ENCODE results near the gene JARID2.

JARID2 gene

DNA sequence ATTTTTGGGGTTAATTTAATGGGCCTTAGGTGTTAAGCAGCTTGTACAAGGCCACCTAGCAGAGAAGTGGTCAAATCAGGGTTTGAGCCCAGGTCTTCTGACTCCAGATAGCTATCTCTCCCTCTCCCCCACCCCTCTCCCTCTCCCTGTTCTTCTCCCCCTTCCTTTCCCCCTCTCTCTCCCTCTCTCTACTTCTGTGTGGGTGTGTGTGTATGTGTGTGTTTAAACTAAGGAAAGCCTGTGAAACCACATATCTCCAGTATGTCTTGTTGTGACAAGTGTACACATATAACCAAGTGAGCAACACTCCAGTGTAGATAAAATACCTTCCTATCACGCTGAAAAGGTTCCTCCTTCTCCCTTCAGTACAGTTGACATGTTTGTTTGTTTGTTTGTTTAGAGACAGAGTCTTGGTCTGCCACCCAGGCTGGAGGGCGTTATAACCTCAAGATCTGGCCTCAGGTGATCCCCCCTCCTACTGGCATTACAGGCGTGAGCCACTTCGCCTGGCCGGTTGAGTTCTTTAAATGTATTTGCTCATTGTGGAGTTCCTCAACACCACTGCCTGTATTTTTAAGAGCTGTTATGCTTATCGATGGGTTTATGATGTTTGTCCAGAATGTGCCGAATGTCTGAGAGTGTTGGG is 140.4 kb downstream of the JARID2 start:
- H3K9me3 ChIP-seq (ENCODE audit: control insufficient read depth, insufficient read depth, low read length) = no peaks in the 10 kb centered on the region
- peaks cover 67% of the 10 kb centered on the region for H3K4me1 ChIP-seq (ENCODE audit: insufficient read depth, low read length)
- no peak overlapping the region for H3K9ac ChIP-seq (ENCODE audit: low read depth, low read length)
- peaks cover 4% of the 10 kb centered on the region; the same call in 1 of the 2 replicates for H3K36me3 ChIP-seq (ENCODE audit: insufficient read depth, low read length)

DNA sequence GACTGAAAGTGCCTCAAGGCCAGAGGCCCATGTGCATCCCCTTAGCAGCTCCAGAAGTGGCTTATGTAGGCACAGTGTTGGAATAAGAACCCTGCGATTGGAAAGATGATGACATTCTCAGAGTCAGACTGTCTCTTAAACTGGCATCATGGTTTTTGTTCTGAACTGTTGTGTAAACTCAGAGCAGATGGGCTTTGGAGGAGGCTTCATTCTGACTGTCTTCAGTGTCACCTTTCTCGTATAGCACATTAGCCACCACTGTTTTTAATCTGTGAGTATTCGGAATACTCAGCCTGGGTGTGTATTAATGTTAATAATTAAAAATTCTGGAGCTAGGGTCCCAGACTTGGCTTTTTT is 140.9 kb downstream of the JARID2 start:
- no peaks in the 10 kb centered on the region for H3K9me3 ChIP-seq (ENCODE audit: control insufficient read depth, insufficient read depth, low read length)
- H3K4me1 ChIP-seq (ENCODE audit: insufficient read depth, low read length) = peaks cover 65% of the 10 kb centered on the region
- no peak overlapping the region for H3K9ac ChIP-seq (ENCODE audit: low read depth, low read length)
- peaks cover 4% of the 10 kb centered on the region; the same call in 1 of the 2 replicates for H3K36me3 ChIP-seq (ENCODE audit: insufficient read depth, low read length)

DNA sequence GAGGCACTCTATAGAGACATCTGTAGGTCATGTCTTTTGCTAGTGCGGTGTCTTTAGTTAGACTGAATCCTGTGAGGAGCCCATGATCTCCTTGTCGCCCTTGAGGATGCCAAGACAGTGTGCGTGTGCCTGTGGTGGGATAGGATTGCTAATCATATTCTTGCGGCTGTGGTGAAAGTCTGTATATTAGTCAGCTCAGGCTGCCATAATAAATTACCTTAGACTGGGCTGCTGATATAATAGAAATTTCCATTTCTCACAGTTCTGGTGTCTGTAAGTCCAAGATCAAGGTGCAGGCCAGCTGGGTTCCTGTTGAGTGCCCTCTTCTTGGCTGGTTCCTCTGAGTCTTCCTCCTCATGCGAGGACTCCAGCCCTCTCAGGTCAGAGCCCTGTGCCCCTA is 141.2 kb downstream of the JARID2 start:
- Histone ChIP-seq H3K36me3 (ENCODE audit: insufficient read depth, low read length) (peaks cover 4% of the 10 kb centered on the region; the same call in 1 of the 2 replicates), H3K4me1 (ENCODE audit: insufficient read depth, low read length) (peaks cover 66% of the 10 kb centered on the region), H3K9ac (ENCODE audit: low read depth, low read length) (no peak overlapping the region), H3K9me3 (ENCODE audit: control insufficient read depth, insufficient read depth, low read length) (no peaks in the 10 kb centered on the region)

DNA sequence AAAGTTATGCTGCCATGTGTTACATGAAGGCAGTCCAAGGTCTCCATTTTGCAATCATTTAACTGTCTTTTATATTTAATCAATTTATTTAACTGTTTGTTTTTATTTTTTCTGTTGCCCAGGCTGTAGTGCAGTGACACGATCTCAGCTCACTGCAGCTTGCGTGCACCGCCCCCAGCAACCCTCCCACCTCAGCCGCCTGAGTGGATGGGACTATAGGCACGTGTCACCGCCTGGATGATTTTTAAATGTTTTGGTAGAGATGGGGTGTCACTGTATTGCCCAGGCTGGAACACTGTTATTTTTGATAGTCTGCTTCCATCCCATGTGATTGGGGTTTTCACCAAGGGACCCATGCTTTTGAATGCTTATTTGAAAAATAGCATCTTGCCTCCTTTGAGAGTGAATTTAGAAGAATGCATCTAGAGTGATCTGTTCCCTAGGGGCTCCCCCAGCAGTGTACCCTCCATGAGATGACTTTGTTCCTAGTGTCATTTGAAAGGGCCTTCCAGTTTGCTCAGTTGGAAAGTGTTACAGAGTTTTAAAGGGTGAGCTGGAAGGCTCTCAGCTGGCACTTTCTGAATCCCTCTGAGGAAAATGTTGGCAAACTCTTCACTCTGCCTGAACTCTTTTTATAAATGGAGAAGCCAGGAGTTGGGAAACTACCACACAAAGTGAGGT is 143.4 kb downstream of the JARID2 start:
- Histone ChIP-seq H3K9ac (ENCODE audit: low read depth, low read length) (no peak overlapping the region), H3K4me1 (ENCODE audit: insufficient read depth, low read length) (peaks cover 58% of the 10 kb centered on the region), H3K9me3 (ENCODE audit: control insufficient read depth, insufficient read depth, low read length) (no peaks in the 10 kb centered on the region), H3K36me3 (ENCODE audit: insufficient read depth, low read length) (peaks cover 4% of the 10 kb centered on the region; the same call in 1 of the 2 replicates)

DNA sequence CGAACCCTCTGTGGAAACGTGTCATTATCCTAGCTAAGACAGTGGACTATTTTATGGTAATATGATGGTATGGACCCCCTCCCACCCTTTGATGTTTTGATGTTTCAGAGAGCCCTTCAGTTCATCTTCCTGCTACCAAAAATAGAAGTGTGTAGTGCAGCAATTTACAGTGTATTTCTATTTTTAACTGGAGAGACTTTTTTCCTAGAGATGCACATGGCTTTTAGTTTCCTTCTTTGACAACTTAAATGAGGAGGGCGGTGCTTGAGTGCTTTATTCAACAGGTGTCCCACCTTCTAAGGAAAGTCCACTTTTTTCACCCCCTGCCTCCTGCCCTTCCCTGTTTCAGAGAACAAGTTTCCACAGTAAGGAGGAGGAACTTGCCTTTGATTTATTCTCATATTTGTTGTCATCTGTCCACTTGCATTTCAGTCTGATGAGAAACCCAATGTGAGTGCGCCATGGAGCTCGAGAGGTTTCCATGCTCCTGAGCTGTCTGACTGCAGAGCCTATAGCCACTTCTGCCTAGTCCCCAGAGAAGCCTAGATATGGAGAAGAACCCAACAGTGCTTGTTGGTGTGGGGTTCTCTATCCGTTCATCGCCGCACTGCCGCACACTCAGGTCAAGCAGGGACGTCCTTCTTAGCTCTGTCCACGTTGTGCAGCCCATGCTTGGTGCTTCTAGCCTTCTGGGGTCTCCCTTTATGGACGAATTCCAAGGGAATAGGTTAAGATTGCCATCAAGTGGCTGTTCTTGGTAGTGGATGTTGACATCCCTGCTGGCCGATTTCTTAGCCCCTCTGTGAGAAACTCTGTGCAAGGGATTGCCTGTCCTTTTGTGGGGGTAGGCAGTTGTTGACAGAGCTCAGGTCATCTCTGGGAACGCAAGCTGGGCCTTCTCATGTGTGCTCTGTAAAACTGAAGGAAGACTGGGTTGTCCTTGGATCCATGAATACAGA is 144.2 kb downstream of the JARID2 start:
- no peak overlapping the region for H3K9ac ChIP-seq (ENCODE audit: low read depth, low read length)
- peaks cover 50% of the 10 kb centered on the region for H3K4me1 ChIP-seq (ENCODE audit: insufficient read depth, low read length)
- H3K9me3 ChIP-seq (ENCODE audit: control insufficient read depth, insufficient read depth, low read length) = no peaks in the 10 kb centered on the region
- H3K36me3 ChIP-seq (ENCODE audit: insufficient read depth, low read length) = peaks cover 4% of the 10 kb centered on the region; the same call in 1 of the 2 replicates

DNA sequence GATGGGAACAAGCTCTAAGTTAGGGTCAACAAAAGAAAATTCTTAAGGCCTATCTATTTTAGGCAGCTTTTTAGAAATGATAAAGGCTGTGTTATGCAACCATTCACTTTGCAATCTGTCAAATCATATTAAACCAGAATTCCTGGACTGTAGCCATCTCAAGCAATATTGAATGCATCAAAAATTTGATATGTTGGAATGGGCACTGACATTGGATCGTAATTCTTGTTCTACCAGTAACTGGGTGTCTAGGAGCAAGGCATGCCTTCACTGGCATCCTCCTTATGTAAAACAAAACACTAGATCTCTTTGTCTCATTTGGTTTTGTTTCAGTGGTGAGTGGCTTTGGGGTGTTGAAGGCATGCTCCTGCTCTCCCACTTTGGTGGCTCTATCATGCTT is 145.6 kb downstream of the JARID2 start:
- no peak overlapping the region for H3K9ac ChIP-seq (ENCODE audit: low read depth, low read length)
- H3K9me3 ChIP-seq (ENCODE audit: control insufficient read depth, insufficient read depth, low read length) = no peaks in the 10 kb centered on the region
- H3K36me3 ChIP-seq (ENCODE audit: insufficient read depth, low read length) = peaks cover 3% of the 10 kb centered on the region; the same call in 1 of the 2 replicates
- peaks cover 44% of the 10 kb centered on the region for H3K4me1 ChIP-seq (ENCODE audit: insufficient read depth, low read length)

DNA sequence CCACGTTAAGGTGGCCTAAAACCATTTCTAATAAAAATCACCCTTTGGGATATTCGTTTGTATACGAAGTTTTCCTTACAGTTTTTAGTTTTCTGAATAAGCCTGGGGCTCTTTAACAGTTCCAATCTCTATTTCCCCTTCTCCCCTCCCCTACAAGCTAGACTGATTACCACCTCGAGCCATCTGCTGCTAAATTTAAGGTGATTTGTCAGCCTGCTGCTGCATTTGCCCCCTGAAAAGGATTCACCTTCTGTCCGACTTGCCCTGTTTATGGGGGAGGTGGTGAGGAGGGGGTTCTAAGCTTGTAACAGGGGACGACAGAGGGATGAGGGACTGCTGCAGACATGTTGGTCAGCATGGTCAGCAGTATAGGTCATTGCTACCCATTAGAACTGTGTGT is 146.3 kb downstream of the JARID2 start:
- H3K9me3 ChIP-seq (ENCODE audit: control insufficient read depth, insufficient read depth, low read length) = no peaks in the 10 kb centered on the region
- no peaks in the 10 kb centered on the region for H3K36me3 ChIP-seq (ENCODE audit: insufficient read depth, low read length)
- H3K9ac ChIP-seq (ENCODE audit: low read depth, low read length) = no peak overlapping the region
- H3K4me1 ChIP-seq (ENCODE audit: insufficient read depth, low read length) = peaks cover 47% of the 10 kb centered on the region

DNA sequence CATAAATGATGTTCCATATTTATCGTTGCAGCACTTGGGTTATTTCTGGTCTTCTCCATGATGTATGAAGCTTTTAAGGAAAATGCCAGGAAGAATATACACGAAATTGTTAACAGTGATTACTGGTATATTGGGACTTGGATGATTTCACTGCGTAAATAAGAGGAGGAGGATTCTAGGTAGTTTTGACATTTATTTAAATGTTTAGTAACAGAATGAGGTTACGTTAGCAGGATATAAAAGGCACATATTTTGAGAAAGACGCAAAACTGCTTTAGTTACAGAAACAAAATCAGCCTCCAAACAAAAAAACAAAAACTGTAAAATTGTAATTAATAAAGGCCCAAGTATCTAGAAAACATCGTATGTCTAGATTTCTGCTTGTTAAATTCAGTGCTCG is 147.7 kb downstream of the JARID2 start:
- Histone ChIP-seq H3K4me1 (ENCODE audit: insufficient read depth, low read length) (peaks cover 53% of the 10 kb centered on the region), H3K9me3 (ENCODE audit: control insufficient read depth, insufficient read depth, low read length) (no peaks in the 10 kb centered on the region), H3K36me3 (ENCODE audit: insufficient read depth, low read length) (no peaks in the 10 kb centered on the region), H3K9ac (ENCODE audit: low read depth, low read length) (no peak overlapping the region)

DNA sequence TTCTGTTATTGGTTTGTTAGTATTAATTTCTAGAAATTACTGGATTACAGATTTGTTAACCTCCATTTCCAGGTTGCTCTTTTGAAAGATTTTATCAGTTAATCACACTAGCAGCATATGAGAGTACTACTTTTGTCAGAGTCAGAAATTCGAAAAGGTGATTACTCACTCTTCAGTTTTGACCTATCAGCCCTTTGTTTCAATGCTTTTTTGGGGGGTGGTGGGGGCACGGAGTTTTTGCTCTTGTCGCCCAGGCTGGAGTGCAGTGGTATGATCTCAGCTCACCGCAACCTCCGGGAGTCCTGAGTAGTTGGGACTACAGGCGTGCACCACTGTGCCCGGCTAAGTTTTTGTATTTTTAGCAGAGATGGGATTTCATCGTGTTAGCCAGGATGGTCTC is 149.2 kb downstream of the JARID2 start:
- Histone ChIP-seq H3K9me3 (ENCODE audit: control insufficient read depth, insufficient read depth, low read length) (no peaks in the 10 kb centered on the region), H3K36me3 (ENCODE audit: insufficient read depth, low read length) (no peaks in the 10 kb centered on the region), H3K4me1 (ENCODE audit: insufficient read depth, low read length) (peaks cover 55% of the 10 kb centered on the region), H3K9ac (ENCODE audit: low read depth, low read length) (no peak overlapping the region)

DNA sequence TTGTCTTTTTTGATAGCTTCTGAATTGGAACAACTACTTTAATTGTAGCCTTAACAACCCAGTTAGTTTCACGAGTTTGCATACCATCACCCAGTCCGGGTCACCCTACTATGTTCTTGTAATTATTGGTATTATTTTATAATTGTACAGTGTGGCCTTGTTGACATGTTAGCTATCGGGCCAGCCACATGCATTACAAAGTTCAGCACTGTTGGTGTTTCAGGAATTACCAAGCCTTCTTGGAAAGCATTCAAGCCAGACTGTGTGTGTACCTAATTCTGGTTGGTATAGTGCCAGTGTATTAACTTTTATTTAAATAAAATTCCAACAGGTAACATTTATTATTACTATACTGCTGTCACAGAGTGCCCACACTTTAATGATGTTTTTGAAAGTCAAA is 150.9 kb downstream of the JARID2 start:
- Histone ChIP-seq H3K9ac (ENCODE audit: low read depth, low read length) (no peak overlapping the region), H3K4me1 (ENCODE audit: insufficient read depth, low read length) (peaks cover 56% of the 10 kb centered on the region), H3K36me3 (ENCODE audit: insufficient read depth, low read length) (no peaks in the 10 kb centered on the region), H3K9me3 (ENCODE audit: control insufficient read depth, insufficient read depth, low read length) (no peaks in the 10 kb centered on the region)

DNA sequence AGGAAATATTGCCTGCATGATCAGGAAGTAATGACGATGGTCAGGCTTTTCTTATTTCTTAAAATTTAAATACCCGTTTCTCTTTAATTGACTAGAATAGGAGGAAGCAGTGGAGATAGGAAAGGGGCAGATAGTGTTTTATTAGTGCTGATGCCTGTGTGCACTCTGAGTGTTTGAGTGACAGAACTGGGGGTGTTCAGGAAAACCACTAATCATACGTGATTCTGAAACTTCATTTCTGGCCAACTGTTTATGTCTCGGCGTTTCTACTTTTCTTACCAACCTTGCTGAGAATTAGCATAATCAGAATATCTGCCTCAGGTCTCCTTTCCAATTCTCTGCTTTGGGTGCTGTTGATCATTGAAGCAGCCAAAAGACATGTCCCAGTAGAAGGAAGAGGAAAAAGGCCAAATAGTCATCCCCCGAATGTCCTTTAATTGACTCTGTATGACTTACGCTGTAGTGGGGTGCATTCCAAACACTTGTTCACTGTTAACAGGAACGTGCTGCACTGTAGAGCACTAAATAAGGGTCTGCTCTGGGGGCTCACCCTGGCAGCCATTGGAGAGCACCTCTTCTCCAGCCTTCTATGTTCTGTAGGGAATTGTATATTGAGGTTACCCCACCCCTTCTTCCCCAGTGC is 152.9 kb downstream of the JARID2 start:
- H3K36me3 ChIP-seq (ENCODE audit: insufficient read depth, low read length) = no peaks in the 10 kb centered on the region
- H3K4me1 ChIP-seq (ENCODE audit: insufficient read depth, low read length) = peaks cover 72% of the 10 kb centered on the region
- no peaks in the 10 kb centered on the region for H3K9me3 ChIP-seq (ENCODE audit: control insufficient read depth, insufficient read depth, low read length)
- no peak overlapping the region for H3K9ac ChIP-seq (ENCODE audit: low read depth, low read length)

DNA sequence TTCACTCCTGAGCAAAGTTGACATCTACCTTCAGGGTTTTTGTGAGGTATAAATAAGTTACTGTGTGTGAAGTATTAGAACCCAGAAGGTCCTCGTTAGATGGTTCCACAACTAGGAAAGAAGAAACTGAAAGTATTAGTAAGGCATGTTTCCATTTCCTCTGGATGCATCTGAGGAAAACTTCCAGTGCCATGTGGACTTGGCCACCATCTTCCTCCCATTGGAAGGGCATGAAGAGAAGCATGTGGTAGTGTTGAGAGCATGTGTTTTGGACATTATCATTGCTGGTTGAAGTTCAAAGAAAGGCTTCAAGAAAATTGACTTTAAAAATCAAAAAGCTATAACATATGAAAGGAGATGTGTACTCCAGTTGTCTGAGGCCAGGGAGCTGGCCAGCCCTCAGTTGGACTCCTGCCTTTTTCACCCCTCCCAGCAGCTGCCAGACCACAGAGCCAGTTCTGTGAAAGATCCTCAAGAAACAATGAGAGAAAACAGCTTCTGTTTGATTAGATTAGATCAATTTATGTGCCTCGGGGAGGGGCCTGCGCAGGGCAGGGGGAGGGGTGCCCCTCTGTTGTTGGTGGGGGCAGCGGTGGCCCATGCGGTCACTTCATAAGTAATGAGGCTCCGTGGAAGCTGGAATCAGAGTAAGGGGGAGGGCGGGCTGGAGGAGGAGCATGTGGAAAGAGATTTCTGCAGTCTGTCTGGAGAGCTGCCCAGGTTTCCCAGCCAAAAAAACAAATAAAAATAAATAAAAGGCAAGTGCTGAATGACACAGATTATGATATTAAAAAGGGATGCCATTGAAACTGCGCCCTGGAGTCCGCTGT is 154.0 kb downstream of the JARID2 start:
- H3K4me1 ChIP-seq (ENCODE audit: insufficient read depth, low read length) = peaks cover 83% of the 10 kb centered on the region

DNA sequence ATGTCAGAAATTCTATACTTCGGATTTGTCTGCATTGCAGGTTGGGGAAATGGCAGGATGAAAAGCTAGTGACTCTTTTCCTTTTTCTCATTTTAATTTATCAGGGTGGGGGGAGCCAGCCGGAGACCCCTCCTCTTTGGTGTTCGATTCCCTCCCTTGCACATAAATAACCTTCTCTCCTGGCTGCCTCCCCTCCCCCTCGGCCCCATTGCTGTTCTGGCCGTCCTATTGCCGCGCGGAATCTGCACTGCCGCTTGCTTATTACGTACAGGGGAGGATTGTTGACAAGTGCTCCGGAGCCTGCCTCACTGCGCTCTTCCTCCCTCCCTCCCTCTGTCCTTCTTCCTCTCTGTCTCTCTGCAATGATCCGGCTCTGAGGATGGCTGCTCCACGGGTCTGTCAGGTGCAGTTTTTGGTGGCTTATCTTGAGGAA is 154.7 kb downstream of the JARID2 start:
- H3K9ac ChIP-seq (ENCODE audit: low read depth, low read length) = no peak overlapping the region
- H3K4me1 ChIP-seq (ENCODE audit: insufficient read depth, low read length) = peaks cover 90% of the 10 kb centered on the region
- H3K9me3 ChIP-seq (ENCODE audit: control insufficient read depth, insufficient read depth, low read length) = no peaks in the 10 kb centered on the region
- no peaks in the 10 kb centered on the region for H3K36me3 ChIP-seq (ENCODE audit: insufficient read depth, low read length)

More for the DNA sequence above, 154.0 kb downstream of the JARID2 start:
- Histone ChIP-seq H3K9ac (ENCODE audit: low read depth, low read length) (no peak overlapping the region), H3K9me3 (ENCODE audit: control insufficient read depth, insufficient read depth, low read length) (no peaks in the 10 kb centered on the region), H3K36me3 (ENCODE audit: insufficient read depth, low read length) (no peaks in the 10 kb centered on the region)

Data from ES-I3 (cell line).